ENCODE data around the gene ORAI3.

The ORAI3 gene

DNA sequence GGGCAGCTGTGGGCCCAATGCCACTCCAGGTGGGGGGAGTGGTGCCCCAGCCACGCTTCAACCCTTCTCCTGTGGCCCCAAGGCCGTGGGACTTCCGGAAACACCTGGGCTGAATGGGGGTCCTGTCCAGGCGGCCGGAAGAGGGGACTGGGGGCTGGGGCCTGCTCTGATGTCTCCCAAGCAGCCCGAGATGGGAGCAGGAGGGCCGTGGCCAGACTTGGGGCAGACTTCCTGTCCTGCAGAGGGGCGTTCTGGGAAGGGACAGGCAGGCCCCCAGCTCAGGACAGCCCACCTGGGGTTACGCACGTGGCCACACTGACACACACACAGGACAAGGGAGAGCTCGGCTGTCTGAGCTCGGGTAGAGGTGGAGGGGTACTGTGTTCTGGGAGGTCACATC lies 41.2 kb downstream of the ORAI3 start:
- no peak overlapping the region for H3K4me3 ChIP-seq (ENCODE audit: low read depth, low read length)
- ChIA-PET CTCF (no interaction called here), POLR2A (no interaction called here)
- H3K4me1 ChIP-seq (ENCODE audit: control insufficient read depth, insufficient read depth, low read length) = no peaks in the 10 kb centered on the region
- peaks cover 0 to 23% of the 10 kb centered on the region in 2 experiments; a peak in 1 of 3 replicates for H3K36me3 ChIP-seq (ENCODE audit: control insufficient read depth in 2 of 2, insufficient read depth in 1 of 2, low read length in 2 of 2)
- no peaks in the 10 kb centered on the region for H3K9me3 ChIP-seq (ENCODE audit: control insufficient read depth, insufficient read depth, low read depth, low read length)
- TF ChIP-seq ZBTB17 (tag by site-specific recombination; IDR thresholded peaks at IDR 0.05) = no peak
- TF ChIP-seq GLIS1 (tag by site-specific recombination; IDR thresholded peaks at IDR 0.05) = no peak
- TF ChIP-seq ZNF2 (tag by site-specific recombination; IDR thresholded peaks at IDR 0.05) = no peak
- no peak for TF ChIP-seq ZNF16 (tag by site-specific recombination; IDR thresholded peaks at IDR 0.05; ENCODE audit: low read depth)
- no peak for TF ChIP-seq ZNF24 (tag by site-specific recombination; IDR thresholded peaks at IDR 0.05)
- TF ChIP-seq, protein P1, sequence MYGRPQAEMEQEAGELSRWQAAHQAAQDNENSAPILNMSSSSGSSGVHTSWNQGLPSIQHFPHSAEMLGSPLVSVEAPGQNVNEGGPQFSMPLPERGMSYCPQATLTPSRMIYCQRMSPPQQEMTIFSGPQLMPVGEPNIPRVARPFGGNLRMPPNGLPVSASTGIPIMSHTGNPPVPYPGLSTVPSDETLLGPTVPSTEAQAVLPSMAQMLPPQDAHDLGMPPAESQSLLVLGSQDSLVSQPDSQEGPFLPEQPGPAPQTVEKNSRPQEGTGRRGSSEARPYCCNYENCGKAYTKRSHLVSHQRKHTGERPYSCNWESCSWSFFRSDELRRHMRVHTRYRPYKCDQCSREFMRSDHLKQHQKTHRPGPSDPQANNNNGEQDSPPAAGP (tag by site-specific recombination; IDR thresholded peaks at IDR 0.05) = no peak
- TF ChIP-seq ZNF404 (tag by site-specific recombination; IDR thresholded peaks at IDR 0.05) = no peak
- TF ChIP-seq, protein P2, sequence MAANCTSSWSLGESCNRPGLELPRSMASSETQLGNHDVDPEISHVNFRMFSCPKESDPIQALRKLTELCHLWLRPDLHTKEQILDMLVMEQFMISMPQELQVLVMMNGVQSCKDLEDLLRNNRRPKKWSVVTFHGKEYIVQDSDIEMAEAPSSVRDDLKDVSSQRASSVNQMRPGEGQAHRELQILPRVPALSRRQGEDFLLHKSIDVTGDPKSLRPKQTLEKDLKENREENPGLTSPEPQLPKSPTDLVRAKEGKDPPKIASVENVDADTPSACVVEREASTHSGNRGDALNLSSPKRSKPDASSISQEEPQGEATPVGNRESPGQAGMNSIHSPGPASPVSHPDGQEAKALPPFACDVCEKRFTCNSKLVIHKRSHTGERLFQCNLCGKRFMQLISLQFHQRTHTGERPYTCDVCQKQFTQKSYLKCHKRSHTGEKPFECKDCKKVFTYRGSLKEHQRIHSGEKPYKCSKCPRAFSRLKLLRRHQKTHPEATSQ (tag by site-specific recombination; IDR thresholded peaks at IDR 0.05) = no peak
- no peak for TF ChIP-seq SALL2 (tag by site-specific recombination; IDR thresholded peaks at IDR 0.05; ENCODE audit: borderline replicate concordance)
- no peak for TF ChIP-seq ZNF610 (tag by site-specific recombination; IDR thresholded peaks at IDR 0.05; ENCODE audit: borderline replicate concordance)
- TF ChIP-seq ZBTB21 (tag by site-specific recombination; IDR thresholded peaks at IDR 0.05) = no peak
- TF ChIP-seq ZNF138 (tag by site-specific recombination; IDR thresholded peaks at IDR 0.05; ENCODE audit: borderline replicate concordance) = no peak
- TF ChIP-seq ZNF169 (tag by site-specific recombination; IDR thresholded peaks at IDR 0.05) = no peak
- no peak for TF ChIP-seq ZIC2 (tag by site-specific recombination; IDR thresholded peaks at IDR 0.05)
- TF ChIP-seq ZNF501 (tag by site-specific recombination; IDR thresholded peaks at IDR 0.05) = no peak
- no peak for TF ChIP-seq ZNF433 (tag by site-specific recombination; IDR thresholded peaks at IDR 0.05; ENCODE audit: low read depth)
- TF ChIP-seq KLF9 (tag by site-specific recombination; IDR thresholded peaks at IDR 0.05; ENCODE audit: low read depth) = no peak
- TF ChIP-seq HOXA7 (CRISPR knock-in tag; IDR thresholded peaks at IDR 0.05; ENCODE audit: borderline replicate concordance) = no peak
- TF ChIP-seq, protein P3, sequence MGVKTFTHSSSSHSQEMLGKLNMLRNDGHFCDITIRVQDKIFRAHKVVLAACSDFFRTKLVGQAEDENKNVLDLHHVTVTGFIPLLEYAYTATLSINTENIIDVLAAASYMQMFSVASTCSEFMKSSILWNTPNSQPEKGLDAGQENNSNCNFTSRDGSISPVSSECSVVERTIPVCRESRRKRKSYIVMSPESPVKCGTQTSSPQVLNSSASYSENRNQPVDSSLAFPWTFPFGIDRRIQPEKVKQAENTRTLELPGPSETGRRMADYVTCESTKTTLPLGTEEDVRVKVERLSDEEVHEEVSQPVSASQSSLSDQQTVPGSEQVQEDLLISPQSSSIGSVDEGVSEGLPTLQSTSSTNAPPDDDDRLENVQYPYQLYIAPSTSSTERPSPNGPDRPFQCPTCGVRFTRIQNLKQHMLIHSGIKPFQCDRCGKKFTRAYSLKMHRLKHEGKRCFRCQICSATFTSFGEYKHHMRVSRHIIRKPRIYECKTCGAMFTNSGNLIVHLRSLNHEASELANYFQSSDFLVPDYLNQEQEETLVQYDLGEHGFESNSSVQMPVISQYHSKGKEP (tag by site-specific recombination; IDR thresholded peaks at IDR 0.05) = no peak
- TF ChIP-seq HOXD13 (CRISPR knock-in tag; IDR thresholded peaks at IDR 0.05; ENCODE audit: borderline replicate concordance) = no peak
- no peak overlapping the region for H3K27ac ChIP-seq (ENCODE audit: extremely low read depth, low read depth, low read length)

DNA sequence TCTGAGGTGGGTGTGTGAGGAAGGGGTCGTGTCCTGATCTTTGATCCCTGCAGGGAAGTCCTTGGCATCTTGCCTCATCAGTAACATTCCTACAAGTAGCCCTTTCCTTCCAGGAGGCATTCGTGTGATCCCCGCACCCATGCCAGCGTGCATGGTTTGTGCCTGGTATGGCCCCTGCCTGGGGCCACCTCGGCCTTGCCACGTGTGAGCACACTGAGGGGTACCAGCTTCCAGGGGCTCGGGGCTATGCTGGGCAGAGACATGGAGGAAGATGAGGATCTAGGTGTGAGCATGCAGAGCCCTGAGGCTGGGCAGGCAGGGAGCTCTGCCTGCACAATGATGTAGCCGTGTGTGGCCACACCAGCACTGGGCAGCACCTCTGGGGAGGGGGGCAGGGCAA lies 42.2 kb downstream of the ORAI3 start:
- no peaks in the 10 kb centered on the region for H3K4me1 ChIP-seq (ENCODE audit: control insufficient read depth, insufficient read depth, low read length)
- H3K27ac ChIP-seq (ENCODE audit: extremely low read depth, low read depth, low read length) = no peak overlapping the region
- POLR2A ChIA-PET = no interaction called here
- CTCF ChIA-PET = interaction anchor here (0.6 kb wide), 1 partner anchor 1173 kb away, joined by 3 read pairs; no protein-coding TSS in a partner anchor
- no peaks in the 10 kb centered on the region for H3K9me3 ChIP-seq (ENCODE audit: control insufficient read depth, insufficient read depth, low read depth, low read length)
- no peak overlapping the region for H3K4me3 ChIP-seq (ENCODE audit: low read depth, low read length)
- peaks cover 0 to 15% of the 10 kb centered on the region in 2 experiments; a peak in 1 of 3 replicates for H3K36me3 ChIP-seq (ENCODE audit: control insufficient read depth in 2 of 2, insufficient read depth in 1 of 2, low read length in 2 of 2)
- TF ChIP-seq ZBTB17 (tag by site-specific recombination; IDR thresholded peaks at IDR 0.05) (no peak), ZNF561 (tag by site-specific recombination; IDR thresholded peaks at IDR 0.05; ENCODE audit: borderline replicate concordance) (no peak), ZNF335 (tag by site-specific recombination; conservative IDR thresholded peaks at IDR 0.05) (no peak), ZNF510 (tag by site-specific recombination; IDR thresholded peaks at IDR 0.05; ENCODE audit: insufficient replicate concordance) (no peak), ZNF112 (tag by site-specific recombination; IDR thresholded peaks at IDR 0.05) (no peak), ZNF366 (tag by site-specific recombination; conservative IDR thresholded peaks at IDR 0.05) (no peak), ZNF354C (tag by site-specific recombination; IDR thresholded peaks at IDR 0.05; ENCODE audit: borderline replicate concordance, low read depth) (no peak), ZNF549 (tag by site-specific recombination; IDR thresholded peaks at IDR 0.05) (no peak)
- TF ChIP-seq, protein P4, sequence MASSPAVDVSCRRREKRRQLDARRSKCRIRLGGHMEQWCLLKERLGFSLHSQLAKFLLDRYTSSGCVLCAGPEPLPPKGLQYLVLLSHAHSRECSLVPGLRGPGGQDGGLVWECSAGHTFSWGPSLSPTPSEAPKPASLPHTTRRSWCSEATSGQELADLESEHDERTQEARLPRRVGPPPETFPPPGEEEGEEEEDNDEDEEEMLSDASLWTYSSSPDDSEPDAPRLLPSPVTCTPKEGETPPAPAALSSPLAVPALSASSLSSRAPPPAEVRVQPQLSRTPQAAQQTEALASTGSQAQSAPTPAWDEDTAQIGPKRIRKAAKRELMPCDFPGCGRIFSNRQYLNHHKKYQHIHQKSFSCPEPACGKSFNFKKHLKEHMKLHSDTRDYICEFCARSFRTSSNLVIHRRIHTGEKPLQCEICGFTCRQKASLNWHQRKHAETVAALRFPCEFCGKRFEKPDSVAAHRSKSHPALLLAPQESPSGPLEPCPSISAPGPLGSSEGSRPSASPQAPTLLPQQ (tag by site-specific recombination; IDR thresholded peaks at IDR 0.05) = no peak
- TF ChIP-seq, protein P5, sequence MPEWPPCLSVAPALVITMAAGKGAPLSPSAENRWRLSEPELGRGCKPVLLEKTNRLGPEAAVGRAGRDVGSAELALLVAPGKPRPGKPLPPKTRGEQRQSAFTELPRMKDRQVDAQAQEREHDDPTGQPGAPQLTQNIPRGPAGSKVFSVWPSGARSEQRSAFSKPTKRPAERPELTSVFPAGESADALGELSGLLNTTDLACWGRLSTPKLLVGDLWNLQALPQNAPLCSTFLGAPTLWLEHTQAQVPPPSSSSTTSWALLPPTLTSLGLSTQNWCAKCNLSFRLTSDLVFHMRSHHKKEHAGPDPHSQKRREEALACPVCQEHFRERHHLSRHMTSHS (tag by site-specific recombination; IDR thresholded peaks at IDR 0.05) = no peak
- TF ChIP-seq, protein P6, sequence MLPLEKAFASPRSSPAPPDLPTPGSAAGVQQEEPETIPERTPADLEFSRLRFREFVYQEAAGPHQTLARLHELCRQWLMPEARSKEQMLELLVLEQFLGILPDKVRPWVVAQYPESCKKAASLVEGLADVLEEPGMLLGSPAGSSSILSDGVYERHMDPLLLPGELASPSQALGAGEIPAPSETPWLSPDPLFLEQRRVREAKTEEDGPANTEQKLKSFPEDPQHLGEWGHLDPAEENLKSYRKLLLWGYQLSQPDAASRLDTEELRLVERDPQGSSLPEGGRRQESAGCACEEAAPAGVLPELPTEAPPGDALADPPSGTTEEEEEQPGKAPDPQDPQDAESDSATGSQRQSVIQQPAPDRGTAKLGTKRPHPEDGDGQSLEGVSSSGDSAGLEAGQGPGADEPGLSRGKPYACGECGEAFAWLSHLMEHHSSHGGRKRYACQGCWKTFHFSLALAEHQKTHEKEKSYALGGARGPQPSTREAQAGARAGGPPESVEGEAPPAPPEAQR (tag by site-specific recombination; IDR thresholded peaks at IDR 0.05) = no peak
